Measurements from ENCODE around the gene CD80.

DNA sequence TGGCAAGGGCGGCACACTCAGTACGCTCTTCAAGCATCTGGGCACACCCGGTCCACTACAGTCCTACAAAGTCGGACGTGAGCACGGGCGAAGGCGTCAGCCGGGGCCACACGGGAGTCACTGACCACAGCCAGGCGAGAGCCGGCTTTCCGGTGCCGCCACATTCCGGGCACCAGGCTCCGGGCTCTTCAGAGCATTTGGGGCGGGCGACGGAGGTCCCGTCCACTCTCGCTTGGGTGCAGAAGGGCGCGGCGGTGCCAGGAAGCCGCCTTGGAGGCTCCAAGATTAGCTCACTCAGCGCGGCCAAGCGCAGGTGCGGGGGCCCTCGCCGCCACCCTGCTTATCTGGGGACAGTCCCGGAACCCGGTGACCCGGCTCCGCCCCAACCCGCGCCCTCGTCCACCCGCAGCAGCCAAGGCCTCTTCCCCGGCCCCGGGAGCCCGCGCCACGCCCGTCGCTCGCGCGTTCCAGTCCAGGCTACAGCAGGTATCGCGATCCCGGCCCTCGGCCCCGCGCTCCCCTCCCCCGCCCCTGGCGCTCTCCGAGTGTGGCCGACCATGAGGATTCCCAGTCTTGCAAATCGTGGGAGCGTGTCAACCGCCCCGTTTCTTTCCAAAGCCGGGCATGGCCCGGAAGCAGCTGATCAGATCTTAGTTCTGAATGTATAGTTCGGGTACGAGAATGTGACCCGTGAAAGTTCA, 20.1 kb upstream of the CD80 start, which contains the start of gene ADPRH:
- TF ChIP-seq, protein P1, sequence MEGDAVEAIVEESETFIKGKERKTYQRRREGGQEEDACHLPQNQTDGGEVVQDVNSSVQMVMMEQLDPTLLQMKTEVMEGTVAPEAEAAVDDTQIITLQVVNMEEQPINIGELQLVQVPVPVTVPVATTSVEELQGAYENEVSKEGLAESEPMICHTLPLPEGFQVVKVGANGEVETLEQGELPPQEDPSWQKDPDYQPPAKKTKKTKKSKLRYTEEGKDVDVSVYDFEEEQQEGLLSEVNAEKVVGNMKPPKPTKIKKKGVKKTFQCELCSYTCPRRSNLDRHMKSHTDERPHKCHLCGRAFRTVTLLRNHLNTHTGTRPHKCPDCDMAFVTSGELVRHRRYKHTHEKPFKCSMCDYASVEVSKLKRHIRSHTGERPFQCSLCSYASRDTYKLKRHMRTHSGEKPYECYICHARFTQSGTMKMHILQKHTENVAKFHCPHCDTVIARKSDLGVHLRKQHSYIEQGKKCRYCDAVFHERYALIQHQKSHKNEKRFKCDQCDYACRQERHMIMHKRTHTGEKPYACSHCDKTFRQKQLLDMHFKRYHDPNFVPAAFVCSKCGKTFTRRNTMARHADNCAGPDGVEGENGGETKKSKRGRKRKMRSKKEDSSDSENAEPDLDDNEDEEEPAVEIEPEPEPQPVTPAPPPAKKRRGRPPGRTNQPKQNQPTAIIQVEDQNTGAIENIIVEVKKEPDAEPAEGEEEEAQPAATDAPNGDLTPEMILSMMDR (conservative IDR thresholded peaks at IDR 0.05 in 1 of 2, IDR thresholded peaks at IDR 0.05 in 1 of 2; ENCODE audit: low read depth in 1 of 2, low read length in 2 of 2), result no peak
- no peak for TF ChIP-seq EZH2 (IDR thresholded peaks at IDR 0.05; ENCODE audit: low read length, missing control alignments)

Measured in fibroblast of lung (primary cell).